Thyroid gland (tissue), 4 donors: ENCODE results near the gene HLA-DQA1. TPM values are rescaled to one million over a fixed set of nuclear protein-coding genes. Genes with fewer than 3 reads are reported as not detected.
A peak's percentile ranks its signal among the peaks of the same experiment; 100 is the strongest.

ENCODE experiments used
- DNase-seq, 2 donors: peaks; one replicate each; pipeline ENCODE4 v3.0.0-alpha.2; 2019
- H3K27ac ChIP-seq, 3 donors: fragments of 200-600 bp; sonication (generic); 1 replicate in 2 of 3; 2 replicates in 1 of 3; pipeline ENCODE4 v1.5.1; 2016 to 2019; ENCODE audit warnings: mild to moderate bottlenecking in 1 of 3, moderate library complexity in 1 of 3
- H3K27me3 ChIP-seq: fragments of 200-600 bp; sonication (generic); one replicate; pipeline ENCODE4 v1.5.1; 2019
- H3K36me3 ChIP-seq, 2 donors: fragments of 200-600 bp; sonication (generic); one replicate each; pipeline ENCODE4 v1.5.1; 2016 to 2019
- H3K4me1 ChIP-seq, 2 donors: fragments of 200-600 bp; sonication (generic); one replicate each; pipeline ENCODE4 v1.5.1; 2017 to 2019
- H3K4me3 ChIP-seq, 3 donors: fragments of 200-600 bp; sonication (generic); replicated peaks in 1 of 3; 1 replicate in 2 of 3; 2 replicates in 1 of 3; pipeline ENCODE4 v1.5.1; 2016; ENCODE audit warnings: mild to moderate bottlenecking in 1 of 3
- H3K9me3 ChIP-seq: fragments of 200-600 bp; sonication (generic); one replicate; pipeline ENCODE4 v1.5.1; 2017
- POLR2A ChIP-seq, 2 donors: fragments of 450-650 bp; IDR thresholded peaks; one replicate each; pipeline ENCODE4 v1.6.1; 2017; ENCODE audit warnings: antibody characterized with exemption in 2 of 2, mild to moderate bottlenecking in 2 of 2, moderate library complexity in 1 of 2
- WGBS, 2 donors: methylation state at CpG; one replicate each; pipeline ENCODE4 v1.1.5; 2017; 5-methylcytosine and 5-hydroxymethylcytosine counted together
- intact Hi-C: fragments of 100-400 bp; cut with DNase I; formaldehyde crosslinking; loops from one replicate; pipeline ENCODE4 v1.15.1; 2023
- total RNA-seq, 4 donors: library from RNA; depleted of rRNA; stranded (reverse); fragments of >200 nt; gene quantifications; one replicate each; pipeline ENCODE4 v1.2.3, GENCODE V29; 2016
- TF ChIP-seq, protein P1 (sequence below), 6 experiments: fragments of 200-600 bp in 3 of 6; fragments of 450-650 bp in 3 of 6; sonication (generic) in 3 of 6; IDR thresholded peaks; one replicate each; pipeline ENCODE4 v1.5.1; 2016 to 2019; ENCODE audit warnings: antibody characterized with exemption in 6 of 6, mild to moderate bottlenecking in 2 of 6, inconsistent platforms in 1 of 6, moderate library complexity in 1 of 6

The HLA-DQA1 gene
- total RNA-seq, 4 donors from 2014 or later = 1.7 to 19.6 (median 10.2) TPM

DNA sequence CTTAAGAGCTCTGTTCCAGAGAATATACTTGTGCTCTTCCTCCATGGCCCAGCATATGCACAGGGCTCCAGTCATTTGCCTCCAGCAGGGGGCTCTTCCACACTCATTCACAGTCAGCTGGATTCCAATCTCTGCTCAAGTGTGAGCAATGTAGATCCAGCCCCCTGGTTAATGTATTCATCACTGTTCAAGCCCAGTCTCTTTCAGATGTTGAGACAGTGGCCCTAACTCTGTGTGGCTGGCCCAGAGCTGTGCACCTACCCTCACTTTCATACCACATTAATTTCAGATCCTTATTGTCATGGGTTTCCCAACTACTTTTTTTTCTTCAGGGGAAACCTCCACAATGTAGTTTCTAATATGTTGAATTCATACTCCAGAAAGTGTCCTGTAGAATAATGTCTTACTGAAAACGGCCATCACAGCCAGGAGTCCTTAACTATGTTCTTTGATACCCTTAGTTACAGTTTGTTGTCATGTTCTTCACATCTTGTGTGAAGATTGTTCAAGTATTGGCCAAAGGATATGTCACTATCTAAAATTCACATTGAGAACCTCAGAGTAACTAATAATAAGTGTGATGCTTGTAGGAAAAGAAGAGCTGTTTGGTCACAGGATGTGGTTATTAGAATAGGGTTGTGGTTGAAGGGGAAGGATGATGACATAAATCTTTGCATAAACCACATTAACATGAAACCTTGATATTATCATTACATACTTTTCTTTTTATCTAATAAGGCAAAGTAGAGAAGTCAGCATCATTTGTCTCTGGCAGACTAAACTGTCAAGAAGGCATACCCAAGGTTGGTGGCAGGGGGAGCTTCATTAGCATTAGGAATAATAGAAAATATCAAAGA, 14.4 kb upstream of the HLA-DQA1 start:
- no peak for TF ChIP-seq POLR2A (IDR thresholded peaks at IDR 0.05)
- TF ChIP-seq, protein P1, sequence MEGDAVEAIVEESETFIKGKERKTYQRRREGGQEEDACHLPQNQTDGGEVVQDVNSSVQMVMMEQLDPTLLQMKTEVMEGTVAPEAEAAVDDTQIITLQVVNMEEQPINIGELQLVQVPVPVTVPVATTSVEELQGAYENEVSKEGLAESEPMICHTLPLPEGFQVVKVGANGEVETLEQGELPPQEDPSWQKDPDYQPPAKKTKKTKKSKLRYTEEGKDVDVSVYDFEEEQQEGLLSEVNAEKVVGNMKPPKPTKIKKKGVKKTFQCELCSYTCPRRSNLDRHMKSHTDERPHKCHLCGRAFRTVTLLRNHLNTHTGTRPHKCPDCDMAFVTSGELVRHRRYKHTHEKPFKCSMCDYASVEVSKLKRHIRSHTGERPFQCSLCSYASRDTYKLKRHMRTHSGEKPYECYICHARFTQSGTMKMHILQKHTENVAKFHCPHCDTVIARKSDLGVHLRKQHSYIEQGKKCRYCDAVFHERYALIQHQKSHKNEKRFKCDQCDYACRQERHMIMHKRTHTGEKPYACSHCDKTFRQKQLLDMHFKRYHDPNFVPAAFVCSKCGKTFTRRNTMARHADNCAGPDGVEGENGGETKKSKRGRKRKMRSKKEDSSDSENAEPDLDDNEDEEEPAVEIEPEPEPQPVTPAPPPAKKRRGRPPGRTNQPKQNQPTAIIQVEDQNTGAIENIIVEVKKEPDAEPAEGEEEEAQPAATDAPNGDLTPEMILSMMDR (IDR thresholded peaks at IDR 0.05) = peak in 1 of 6 experiments; percentile 45
- Histone ChIP-seq H3K27ac (no peak overlapping the region), H3K36me3 (no peaks in the 10 kb centered on the region), H3K4me3 (no peak overlapping the region), H3K4me1 (no peaks in the 10 kb centered on the region), H3K9me3 (no peaks in the 10 kb centered on the region), H3K27me3 (no peaks in the 10 kb centered on the region)
- peak in 1 of 2 donors; percentile 48 for DNase-seq
- intact Hi-C loops = no loop called here
- 27 to 69% methylated on average over 1 of the region's 1 CpG for WGBS, 2 donors

DNA sequence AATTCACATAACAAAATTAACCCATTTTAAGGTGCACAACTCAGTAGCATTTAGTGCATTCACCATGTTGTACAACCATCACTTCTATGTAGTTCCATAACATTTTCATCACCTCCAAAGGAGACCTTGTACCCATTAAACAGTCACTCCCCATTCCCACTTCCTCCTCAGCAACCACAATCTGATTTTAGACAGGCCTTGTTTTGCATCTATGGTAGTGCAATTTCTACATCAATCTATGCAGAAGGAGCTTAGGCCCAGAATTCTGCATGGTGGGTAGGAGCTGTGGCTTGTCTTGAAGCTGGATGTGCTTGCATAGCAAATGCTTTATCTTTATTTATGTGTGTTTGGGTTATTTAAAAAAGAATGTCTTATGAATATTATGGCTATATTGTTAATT, 13.5 kb upstream of the HLA-DQA1 start:
- TF ChIP-seq, protein P1 (IDR thresholded peaks at IDR 0.05) = no peak
- Histone ChIP-seq H3K4me1 (peaks cover 0 to 4% of the 10 kb centered on the region in 2 donors), H3K36me3 (no peaks in the 10 kb centered on the region), H3K27me3 (no peaks in the 10 kb centered on the region), H3K9me3 (no peaks in the 10 kb centered on the region), H3K27ac (no peak overlapping the region), H3K4me3 (no peak overlapping the region)
- intact Hi-C loops = no loop called here
- DNase-seq = no peak

DNA sequence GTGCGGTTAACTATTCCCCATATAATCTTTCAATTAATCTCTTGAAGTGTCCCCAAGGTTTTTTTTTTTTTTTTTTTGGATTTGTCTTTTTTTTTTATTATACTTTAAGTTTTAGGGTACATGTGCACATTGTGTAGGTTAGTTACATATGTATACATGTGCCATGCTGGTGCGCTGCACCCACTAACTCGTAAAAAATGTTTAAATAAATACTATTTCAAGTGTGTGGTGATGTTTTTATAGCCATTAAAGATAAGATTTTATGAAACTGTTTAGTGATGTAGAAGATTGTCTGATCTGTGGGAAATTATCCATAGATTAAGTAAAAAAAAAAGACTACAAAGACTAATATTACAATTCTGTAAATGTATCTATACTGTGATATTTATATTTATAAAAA, 12.6 kb upstream of the HLA-DQA1 start:
- TF ChIP-seq, protein P1 (IDR thresholded peaks at IDR 0.05) = no peak
- TF ChIP-seq POLR2A (IDR thresholded peaks at IDR 0.05) = no peak
- no peak overlapping the region for H3K4me3 ChIP-seq
- H3K4me1 ChIP-seq = peaks cover 0 to 4% of the 10 kb centered on the region in 2 donors
- no peak overlapping the region for H3K27ac ChIP-seq
- no peak for DNase-seq
- no peaks in the 10 kb centered on the region for H3K27me3 ChIP-seq
- no peaks in the 10 kb centered on the region for H3K36me3 ChIP-seq
- intact Hi-C loops = no loop called here
- no peaks in the 10 kb centered on the region for H3K9me3 ChIP-seq
- WGBS, 2 donors = 0% methylated on average over 1 to 2 of the region's 3 CpGs

DNA sequence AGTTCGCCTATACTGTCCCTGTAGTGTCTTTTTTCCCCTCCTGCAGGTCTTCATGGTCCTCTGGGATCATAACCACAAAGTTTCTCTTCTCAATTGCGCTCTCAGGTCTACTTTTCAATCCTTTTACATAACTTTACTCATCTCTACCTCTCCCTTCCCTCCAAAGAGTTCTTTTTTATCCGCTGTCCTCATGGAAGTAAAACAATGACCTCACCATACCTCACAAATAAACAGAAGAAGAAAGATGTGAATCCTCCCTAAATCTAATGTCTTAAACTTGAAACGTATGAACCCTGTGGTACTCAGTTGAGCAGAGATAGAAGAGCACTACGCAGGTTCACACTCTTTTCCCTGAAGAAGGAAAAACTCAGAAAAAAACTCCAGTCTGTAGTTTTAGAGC, 12.1 kb upstream of the HLA-DQA1 start:
- no peak for DNase-seq
- no peak for TF ChIP-seq POLR2A (IDR thresholded peaks at IDR 0.05)
- TF ChIP-seq, protein P1 (IDR thresholded peaks at IDR 0.05) = no peak
- H3K36me3 ChIP-seq = no peaks in the 10 kb centered on the region
- no peak overlapping the region for H3K27ac ChIP-seq
- H3K27me3 ChIP-seq = no peaks in the 10 kb centered on the region
- intact Hi-C loops = no loop called here
- H3K9me3 ChIP-seq = no peaks in the 10 kb centered on the region
- no peak overlapping the region for H3K4me3 ChIP-seq
- H3K4me1 ChIP-seq = peaks cover 0 to 4% of the 10 kb centered on the region in 2 donors
- 19 to 39% methylated on average over 5 of the region's 5 CpGs for WGBS, 2 donors

DNA sequence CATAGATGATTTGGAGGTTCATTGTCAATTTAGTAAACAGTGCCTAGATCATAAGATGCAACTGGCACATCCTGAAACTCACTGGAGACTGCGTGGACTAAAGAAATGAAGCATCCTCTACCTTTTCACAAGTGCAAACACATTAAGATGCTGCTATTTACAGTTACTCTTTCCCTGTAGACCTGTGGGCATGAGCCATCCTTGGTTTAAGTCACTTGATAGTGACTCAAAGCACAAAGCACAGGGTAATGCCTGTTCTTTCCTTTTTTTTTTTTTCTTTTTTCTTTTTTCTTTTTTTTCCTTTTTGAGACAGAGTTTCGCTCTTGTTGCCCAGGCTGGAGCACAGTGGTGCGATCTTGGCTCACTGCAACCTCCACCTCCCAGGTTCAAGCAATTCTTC, 10.0 kb upstream of the HLA-DQA1 start:
- 0 to 63% methylated on average over 1 to 3 of the region's 3 CpGs for WGBS, 2 donors
- DNase-seq = no peak
- peaks cover 0 to 4% of the 10 kb centered on the region in 2 donors for H3K4me1 ChIP-seq
- intact Hi-C loops = no loop called here
- H3K27me3 ChIP-seq = no peaks in the 10 kb centered on the region
- H3K4me3 ChIP-seq = no peak overlapping the region
- TF ChIP-seq, protein P1 (IDR thresholded peaks at IDR 0.05) = no peak
- H3K27ac ChIP-seq = no peak overlapping the region
- no peaks in the 10 kb centered on the region for H3K9me3 ChIP-seq
- no peaks in the 10 kb centered on the region for H3K36me3 ChIP-seq
